GM19468 (cell line): ENCODE data around the gene PSMD7.
"Not testable (repeated sequence)": the region's sequence is repeated elsewhere in the genome, so short reads cannot be mapped to it uniquely, and the experiment has no call there.

Source experiments
- ATAC-seq: cut with Tn5 transposase; IDR thresholded peaks from one replicate; pipeline ENCODE4 v1.9.1; 2021; ENCODE audit warnings: mild to moderate bottlenecking, moderate library complexity, moderate number of reproducible peaks; ENCODE audit not compliant: unreplicated experiment; ENCODE audit errors: extremely low read depth

The PSMD7 gene

GRCh38 chr16:74339226-74339625 is 42.6 kb downstream of the PSMD7 start:
- ATAC-seq = not testable (repeated sequence)

GRCh38 chr16:74353038-74353437 is 56.4 kb downstream of the PSMD7 start:
- not testable (repeated sequence) for ATAC-seq
